ENCODE measurements around the gene RBBP4. TPM values are rescaled to one million over a fixed set of nuclear protein-coding genes. Genes with fewer than 3 reads are reported as not detected.
"Not testable (repeated sequence)": the region's sequence is repeated elsewhere in the genome, so short reads cannot be mapped to it uniquely, and the experiment has no call there.

Gene RBBP4
- total and polyA plus RNA-seq, 2 experiments from 2014 or later: 275 to 336 TPM

DNA sequence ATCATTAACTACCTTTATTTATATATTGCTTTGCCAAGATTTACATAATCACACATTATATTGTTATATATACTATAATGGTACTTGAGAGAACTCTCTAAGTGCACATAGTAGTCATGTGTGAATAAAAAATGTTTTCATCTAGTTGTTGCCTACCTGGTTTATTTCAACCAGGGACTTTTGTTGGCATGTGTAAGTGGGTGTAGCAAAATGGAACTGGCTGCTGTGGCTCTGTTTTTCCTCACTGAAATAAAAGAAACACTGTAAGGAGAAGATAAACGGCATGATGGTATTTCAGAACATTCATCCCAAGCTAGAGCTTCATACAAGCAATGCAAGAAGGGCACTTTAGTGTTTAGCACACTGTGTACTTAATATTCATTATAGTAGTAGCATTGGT, 14.9 kb downstream of the RBBP4 start:
- H3K36me3 ChIP-seq: peaks cover 51% of the 10 kb centered on the region
- no peaks in the 10 kb centered on the region for H3K9me3 ChIP-seq (ENCODE audit: low read depth)
- TF ChIP-seq, protein P1, sequence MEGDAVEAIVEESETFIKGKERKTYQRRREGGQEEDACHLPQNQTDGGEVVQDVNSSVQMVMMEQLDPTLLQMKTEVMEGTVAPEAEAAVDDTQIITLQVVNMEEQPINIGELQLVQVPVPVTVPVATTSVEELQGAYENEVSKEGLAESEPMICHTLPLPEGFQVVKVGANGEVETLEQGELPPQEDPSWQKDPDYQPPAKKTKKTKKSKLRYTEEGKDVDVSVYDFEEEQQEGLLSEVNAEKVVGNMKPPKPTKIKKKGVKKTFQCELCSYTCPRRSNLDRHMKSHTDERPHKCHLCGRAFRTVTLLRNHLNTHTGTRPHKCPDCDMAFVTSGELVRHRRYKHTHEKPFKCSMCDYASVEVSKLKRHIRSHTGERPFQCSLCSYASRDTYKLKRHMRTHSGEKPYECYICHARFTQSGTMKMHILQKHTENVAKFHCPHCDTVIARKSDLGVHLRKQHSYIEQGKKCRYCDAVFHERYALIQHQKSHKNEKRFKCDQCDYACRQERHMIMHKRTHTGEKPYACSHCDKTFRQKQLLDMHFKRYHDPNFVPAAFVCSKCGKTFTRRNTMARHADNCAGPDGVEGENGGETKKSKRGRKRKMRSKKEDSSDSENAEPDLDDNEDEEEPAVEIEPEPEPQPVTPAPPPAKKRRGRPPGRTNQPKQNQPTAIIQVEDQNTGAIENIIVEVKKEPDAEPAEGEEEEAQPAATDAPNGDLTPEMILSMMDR (IDR thresholded peaks at IDR 0.05; ENCODE audit: low read depth, low read length): no peak
- H3K27me3 ChIP-seq: no peaks in the 10 kb centered on the region
- peak in 1 of 2 donors; percentile 60 for DNase-seq (ENCODE audit: low read depth in 1 of 2, low spot score in 1 of 2)
- no peak overlapping the region for H3K4me3 ChIP-seq
- H3K4me1 ChIP-seq (ENCODE audit: low read depth): peaks cover 17% of the 10 kb centered on the region
- peak overlapping the region; percentile 70 for H3K27ac ChIP-seq

DNA sequence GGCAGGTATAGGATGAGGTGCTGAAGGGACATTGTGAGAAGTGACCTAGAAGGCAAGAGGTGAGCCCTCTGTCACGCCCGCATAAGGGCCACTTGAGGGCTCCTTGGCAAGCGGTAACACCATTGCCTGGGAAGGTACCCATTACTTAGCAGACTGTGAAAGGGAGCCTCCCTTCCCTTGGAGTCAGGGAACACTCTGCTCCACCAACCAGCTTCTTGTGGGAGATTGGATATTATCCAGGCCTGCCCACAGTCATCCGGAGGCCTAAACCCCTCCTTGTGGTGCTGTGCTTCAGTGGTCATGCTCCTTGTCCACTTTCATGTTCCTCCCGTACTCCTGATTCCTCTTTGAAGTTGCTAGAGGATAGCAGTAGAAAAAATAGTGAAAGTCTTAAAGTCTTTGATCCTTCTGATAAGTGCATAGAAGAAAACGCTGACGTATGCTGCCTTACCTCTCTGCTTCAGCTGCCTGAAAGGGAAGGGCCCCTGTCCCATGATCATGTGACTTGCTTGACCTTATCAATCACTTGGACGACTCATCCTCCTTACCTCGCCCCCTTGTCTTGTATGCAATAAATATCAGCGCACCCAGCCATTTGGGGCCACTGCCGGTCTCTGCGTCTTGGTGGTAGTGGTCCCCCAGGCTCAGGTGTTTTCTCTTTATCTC, 16.0 kb downstream of the RBBP4 start:
- H3K9me3 ChIP-seq (ENCODE audit: low read depth): no peaks in the 10 kb centered on the region
- H3K27ac ChIP-seq: peak overlapping the region; percentile 70
- DNase-seq (ENCODE audit: low read depth in 1 of 2, low spot score in 1 of 2): peak; percentile 22 to 55
- no peak overlapping the region for H3K4me3 ChIP-seq
- H3K4me1 ChIP-seq (ENCODE audit: low read depth): peaks cover 17% of the 10 kb centered on the region
- peaks cover 62% of the 10 kb centered on the region for H3K36me3 ChIP-seq
- TF ChIP-seq, protein P1 (IDR thresholded peaks at IDR 0.05; ENCODE audit: low read depth, low read length): no peak
- H3K27me3 ChIP-seq: no peaks in the 10 kb centered on the region

DNA sequence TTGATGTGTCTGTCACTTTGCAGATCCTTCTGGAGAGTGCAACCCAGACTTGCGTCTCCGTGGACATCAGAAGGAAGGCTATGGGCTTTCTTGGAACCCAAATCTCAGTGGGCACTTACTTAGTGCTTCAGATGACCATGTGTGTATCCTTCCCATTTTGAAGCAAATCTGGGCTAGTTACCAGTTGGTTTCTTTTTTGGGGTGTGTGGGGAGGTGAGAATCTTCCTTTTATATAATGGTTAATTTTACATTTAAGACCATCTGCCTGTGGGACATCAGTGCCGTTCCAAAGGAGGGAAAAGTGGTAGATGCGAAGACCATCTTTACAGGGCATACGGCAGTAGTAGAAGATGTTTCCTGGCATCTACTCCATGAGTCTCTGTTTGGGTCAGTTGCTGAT, 17.7 kb downstream of the RBBP4 start:
- Histone ChIP-seq H3K4me1 (ENCODE audit: low read depth) (peaks cover 17% of the 10 kb centered on the region), H3K36me3 (peaks cover 67% of the 10 kb centered on the region)
- H3K9me3 ChIP-seq (ENCODE audit: low read depth): not testable (repeated sequence)

DNA sequence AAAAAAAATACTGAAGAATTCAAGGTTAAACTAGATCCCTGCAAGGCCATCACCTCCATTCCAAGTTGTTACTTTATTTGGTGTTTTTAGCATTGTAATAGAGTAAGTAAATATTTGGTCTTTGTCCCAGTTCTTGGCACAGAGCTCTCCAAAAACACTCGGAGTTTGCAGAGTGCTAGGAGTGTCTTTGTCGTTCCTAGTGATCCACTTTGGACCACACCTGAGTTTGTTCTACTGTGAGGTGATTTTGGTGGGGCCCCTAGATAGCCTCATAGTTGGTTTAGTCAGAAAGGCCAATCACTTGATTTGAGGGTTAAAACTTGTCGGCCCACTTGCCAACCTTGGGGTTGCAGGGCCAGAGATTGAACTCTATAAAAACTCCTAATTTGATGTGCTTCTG, 25.9 kb downstream of the RBBP4 start:
- TF ChIP-seq, protein P1 (IDR thresholded peaks at IDR 0.05; ENCODE audit: low read depth, low read length): no peak
- Histone ChIP-seq H3K9me3 (ENCODE audit: low read depth) (no peaks in the 10 kb centered on the region), H3K4me3 (no peak overlapping the region), H3K4me1 (ENCODE audit: low read depth) (no peaks in the 10 kb centered on the region), H3K36me3 (peaks cover 78% of the 10 kb centered on the region), H3K27me3 (no peaks in the 10 kb centered on the region), H3K27ac (no peak overlapping the region)
- no peak for DNase-seq (ENCODE audit: low read depth in 1 of 2, low spot score in 1 of 2)

More for the DNA sequence above, 17.7 kb downstream of the RBBP4 start:
- not testable (repeated sequence) for H3K4me3 ChIP-seq; H3K27ac ChIP-seq; DNase-seq (ENCODE audit: low read depth in 1 of 2, low spot score in 1 of 2); H3K27me3 ChIP-seq

DNA sequence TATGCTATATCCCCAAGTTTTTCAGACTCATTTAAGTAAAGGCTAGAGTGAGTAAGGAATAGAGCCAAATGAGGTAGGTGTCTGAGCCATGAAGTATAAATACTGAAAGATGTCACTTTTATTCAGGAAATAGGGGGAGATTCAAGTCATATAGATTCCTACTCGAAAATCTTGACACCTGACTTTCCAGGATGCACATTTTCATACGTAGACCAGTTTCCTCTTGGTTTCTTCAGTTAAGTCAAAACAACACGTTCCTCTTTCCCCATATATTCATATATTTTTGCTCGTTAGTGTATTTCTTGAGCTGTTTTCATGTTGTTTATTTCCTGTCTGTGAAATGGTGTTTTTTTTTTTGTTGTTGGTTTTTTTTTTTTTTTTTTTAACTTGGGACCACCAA, 29.0 kb downstream of the RBBP4 start:
- H3K4me1 ChIP-seq (ENCODE audit: low read depth); H3K27me3 ChIP-seq; H3K4me3 ChIP-seq; DNase-seq (ENCODE audit: low read depth in 1 of 2, low spot score in 1 of 2); H3K27ac ChIP-seq; H3K9me3 ChIP-seq (ENCODE audit: low read depth): not testable (repeated sequence)
- peaks cover 65% of the 10 kb centered on the region for H3K36me3 ChIP-seq

DNA sequence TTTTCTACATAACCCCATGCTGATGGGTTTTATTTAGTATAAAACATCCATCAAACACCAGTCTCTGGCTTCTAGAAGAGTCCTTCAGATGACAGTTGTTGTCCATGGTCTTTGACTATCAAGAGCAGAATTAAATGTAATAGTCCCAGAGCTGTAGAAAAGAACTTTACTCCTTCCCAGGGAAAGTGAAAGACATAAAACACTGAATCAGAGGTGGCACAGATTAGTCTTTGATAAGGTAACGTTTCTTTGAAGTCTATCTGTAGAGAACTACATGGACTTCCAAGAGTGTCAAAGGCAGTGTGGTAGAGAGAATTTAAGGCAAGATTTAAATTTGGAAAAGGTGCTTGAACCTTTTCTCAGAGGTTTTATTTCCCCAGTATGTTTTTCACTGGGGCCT, 29.6 kb downstream of the RBBP4 start:
- no peak overlapping the region for H3K4me3 ChIP-seq
- DNase-seq (ENCODE audit: low read depth in 1 of 2, low spot score in 1 of 2): no peak
- H3K4me1 ChIP-seq (ENCODE audit: low read depth): no peaks in the 10 kb centered on the region
- TF ChIP-seq, protein P1 (IDR thresholded peaks at IDR 0.05; ENCODE audit: low read depth, low read length): no peak
- no peaks in the 10 kb centered on the region for H3K9me3 ChIP-seq (ENCODE audit: low read depth)
- H3K36me3 ChIP-seq: peaks cover 62% of the 10 kb centered on the region
- H3K27me3 ChIP-seq: no peaks in the 10 kb centered on the region
- H3K27ac ChIP-seq: no peak overlapping the region
